Astrocyte (in vitro differentiated cells and primary cell): ENCODE data around the gene LSM10. TPM values are rescaled to one million over a fixed set of nuclear protein-coding genes. Genes with fewer than 3 reads are reported as not detected.

ENCODE experiments used
- DNase-seq: peaks from one replicate; pipeline ENCODE4 v3.0.0-alpha.2; 2010; ENCODE audit warnings: low read depth
- FAIRE-seq: peaks from 2 replicates; lab custom pipeline; 2011; peaks lifted over from hg19 to GRCh38; lab: Jason Lieb, UNC
- H2AFZ ChIP-seq: 2 replicates; pipeline ENCODE4 v1.6.0; 2012; ENCODE audit warnings: low read depth, low read length, inconsistent platforms
- H3K27ac ChIP-seq: 2 replicates; pipeline ENCODE4 v1.5.1; 2011; ENCODE audit warnings: low read depth, low read length, inconsistent platforms
- H3K27me3 ChIP-seq: 2 replicates; pipeline ENCODE4 v1.6.0; 2011; ENCODE audit warnings: low read length, inconsistent platforms; ENCODE audit not compliant: insufficient read depth
- H3K36me3 ChIP-seq: 2 replicates; pipeline ENCODE4 v1.5.1; 2011; ENCODE audit warnings: low read length, inconsistent platforms; ENCODE audit not compliant: insufficient read depth
- H3K4me1 ChIP-seq: 2 replicates; pipeline ENCODE4 v1.5.1; 2011; ENCODE audit warnings: low read length, inconsistent platforms; ENCODE audit not compliant: insufficient read depth
- H3K4me2 ChIP-seq: 2 replicates; pipeline ENCODE4 v1.6.0; 2012; ENCODE audit warnings: low read length, inconsistent platforms
- H3K4me3 ChIP-seq: 2 replicates; pipeline ENCODE4 v1.5.1; 2011; ENCODE audit warnings: low read depth, mild to moderate bottlenecking, low read length, inconsistent platforms; ENCODE audit not compliant: insufficient read depth
- H3K79me2 ChIP-seq: 2 replicates; pipeline ENCODE4 v1.6.0; 2012; ENCODE audit warnings: mild to moderate bottlenecking, low read length, inconsistent platforms; ENCODE audit not compliant: insufficient read depth
- H3K9ac ChIP-seq: 2 replicates; pipeline ENCODE4 v1.6.0; 2012; ENCODE audit warnings: mild to moderate bottlenecking, low read length, inconsistent platforms
- H3K9me3 ChIP-seq: 2 replicates; pipeline ENCODE4 v1.5.1; 2012; ENCODE audit warnings: low read depth, mild to moderate bottlenecking, low read length, inconsistent platforms; ENCODE audit not compliant: insufficient read depth
- H4K20me1 ChIP-seq: 2 replicates; pipeline ENCODE4 v1.6.0; 2012; ENCODE audit warnings: low read length, inconsistent platforms; ENCODE audit not compliant: insufficient read depth
- H3K27ac Mint-ChIP-seq: one replicate; pipeline ENCODE4 v1.8.0; 2021; ENCODE audit warnings: mild to moderate bottlenecking, mixed read lengths; ENCODE audit not compliant: unreplicated experiment
- H3K27me3 Mint-ChIP-seq: one replicate; pipeline ENCODE4 v1.8.0; 2021; ENCODE audit warnings: low read depth, mixed read lengths; ENCODE audit not compliant: unreplicated experiment
- H3K36me3 Mint-ChIP-seq: one replicate; pipeline ENCODE4 v1.8.0; 2021; ENCODE audit warnings: low read depth, mixed read lengths; ENCODE audit not compliant: unreplicated experiment
- H3K4me1 Mint-ChIP-seq: one replicate; pipeline ENCODE4 v1.8.0; 2021; ENCODE audit warnings: low read depth, mixed read lengths; ENCODE audit not compliant: unreplicated experiment
- H3K4me3 Mint-ChIP-seq: one replicate; pipeline ENCODE4 v1.8.0; 2021; ENCODE audit warnings: mild to moderate bottlenecking, moderate library complexity, mixed read lengths; ENCODE audit not compliant: unreplicated experiment
- H3K9me3 Mint-ChIP-seq: one replicate; pipeline ENCODE4 v1.8.0; 2021; ENCODE audit warnings: mild to moderate bottlenecking, mixed read lengths; ENCODE audit not compliant: unreplicated experiment
- EZH2 ChIP-seq: IDR thresholded peaks from 2 replicates; pipeline ENCODE4 v1.6.1; 2012; ENCODE audit warnings: mild to moderate bottlenecking, low read length, inconsistent platforms; ENCODE audit not compliant: insufficient read depth
- total RNA-seq: library from RNA; stranded (reverse); gene quantifications from 2 replicates; pipeline ENCODE4 v1.2.1, GENCODE V29; 2021
- TF ChIP-seq, protein P1 (sequence below): IDR thresholded peaks from 2 replicates; pipeline ENCODE4 v1.5.1; 2011; ENCODE audit warnings: low read depth, mild to moderate bottlenecking, inconsistent platforms, low read length, moderate library complexity; ENCODE audit not compliant: insufficient read depth

The LSM10 gene
- total RNA-seq, 1 donor from 2014 or later = 48.9 TPM

DNA sequence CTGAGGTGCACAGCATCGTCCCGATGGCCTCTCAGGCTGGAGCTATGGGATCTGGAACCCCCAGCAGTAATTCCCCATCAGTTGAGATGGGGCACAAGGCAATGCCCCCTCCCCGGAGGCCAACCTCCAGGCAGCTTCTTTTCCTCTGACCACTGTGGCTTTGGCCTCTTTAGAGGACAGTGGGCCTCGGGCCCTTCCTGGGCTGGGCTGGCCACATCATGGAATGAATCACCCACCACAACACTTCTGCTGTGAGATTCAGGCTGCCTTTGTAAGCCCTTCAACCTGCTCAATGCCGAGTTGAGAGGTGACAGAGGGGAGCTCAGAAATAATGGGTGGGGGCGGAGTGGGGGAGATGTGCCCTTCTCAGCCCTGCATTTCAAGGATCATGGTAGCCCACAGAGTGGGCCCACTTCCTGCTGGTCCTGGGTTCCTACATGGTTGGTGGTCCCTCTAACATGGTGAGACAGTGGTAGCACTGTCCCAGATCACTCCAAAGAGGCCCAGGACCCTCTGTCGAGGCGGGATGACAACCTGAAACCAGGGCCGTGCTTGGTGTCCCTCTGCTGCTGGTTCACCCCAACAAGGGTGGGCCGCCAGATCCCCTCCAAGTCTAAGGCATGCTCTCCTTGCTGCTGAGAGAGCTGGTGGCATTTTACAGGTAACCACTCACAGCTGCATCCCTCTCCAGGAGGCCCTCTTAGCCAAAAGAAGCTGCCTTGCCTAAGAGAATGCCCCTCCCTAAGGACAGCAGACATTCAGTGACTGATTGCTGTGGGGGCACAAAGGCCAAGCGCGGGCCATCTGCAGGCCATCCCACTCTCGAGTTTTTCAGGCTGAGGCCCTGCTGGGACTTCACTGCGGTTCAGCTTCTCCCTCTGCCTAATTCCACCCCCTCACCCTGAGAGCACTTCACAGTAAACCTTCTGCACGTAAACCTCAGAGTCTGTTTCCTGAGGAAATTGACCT, 44.5 kb downstream of the LSM10 start:
- no peaks in the 10 kb centered on the region for H3K27me3 Mint-ChIP-seq
- H3K4me3 Mint-ChIP-seq = no peak overlapping the region
- no peak for FAIRE-seq
- H3K9me3 Mint-ChIP-seq = no peaks in the 10 kb centered on the region
- H3K9ac ChIP-seq = peak overlapping the region; percentile 84
- TF ChIP-seq, protein P1, sequence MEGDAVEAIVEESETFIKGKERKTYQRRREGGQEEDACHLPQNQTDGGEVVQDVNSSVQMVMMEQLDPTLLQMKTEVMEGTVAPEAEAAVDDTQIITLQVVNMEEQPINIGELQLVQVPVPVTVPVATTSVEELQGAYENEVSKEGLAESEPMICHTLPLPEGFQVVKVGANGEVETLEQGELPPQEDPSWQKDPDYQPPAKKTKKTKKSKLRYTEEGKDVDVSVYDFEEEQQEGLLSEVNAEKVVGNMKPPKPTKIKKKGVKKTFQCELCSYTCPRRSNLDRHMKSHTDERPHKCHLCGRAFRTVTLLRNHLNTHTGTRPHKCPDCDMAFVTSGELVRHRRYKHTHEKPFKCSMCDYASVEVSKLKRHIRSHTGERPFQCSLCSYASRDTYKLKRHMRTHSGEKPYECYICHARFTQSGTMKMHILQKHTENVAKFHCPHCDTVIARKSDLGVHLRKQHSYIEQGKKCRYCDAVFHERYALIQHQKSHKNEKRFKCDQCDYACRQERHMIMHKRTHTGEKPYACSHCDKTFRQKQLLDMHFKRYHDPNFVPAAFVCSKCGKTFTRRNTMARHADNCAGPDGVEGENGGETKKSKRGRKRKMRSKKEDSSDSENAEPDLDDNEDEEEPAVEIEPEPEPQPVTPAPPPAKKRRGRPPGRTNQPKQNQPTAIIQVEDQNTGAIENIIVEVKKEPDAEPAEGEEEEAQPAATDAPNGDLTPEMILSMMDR = no peak
- TF ChIP-seq EZH2 = no peak
- peak overlapping the region; percentile 98 for H3K27ac ChIP-seq
- H3K36me3 Mint-ChIP-seq = peaks cover 36% of the 10 kb centered on the region
- H3K4me2 ChIP-seq = peak overlapping the region; percentile 83
- H4K20me1 ChIP-seq = peaks cover under 1% of the 10 kb centered on the region
- no peaks in the 10 kb centered on the region for H3K9me3 ChIP-seq
- no peaks in the 10 kb centered on the region for H3K27me3 ChIP-seq
- H3K79me2 ChIP-seq = peaks cover 10% of the 10 kb centered on the region
- H3K36me3 ChIP-seq = peaks cover 26% of the 10 kb centered on the region
- H3K27ac Mint-ChIP-seq = peak overlapping the region; percentile 100
- H3K4me3 ChIP-seq = peak overlapping the region; percentile 20
- peaks cover 47% of the 10 kb centered on the region for H3K4me1 ChIP-seq
- H2AFZ ChIP-seq = no peak overlapping the region
- peaks cover 54% of the 10 kb centered on the region for H3K4me1 Mint-ChIP-seq
- peak; percentile 78 for DNase-seq

DNA sequence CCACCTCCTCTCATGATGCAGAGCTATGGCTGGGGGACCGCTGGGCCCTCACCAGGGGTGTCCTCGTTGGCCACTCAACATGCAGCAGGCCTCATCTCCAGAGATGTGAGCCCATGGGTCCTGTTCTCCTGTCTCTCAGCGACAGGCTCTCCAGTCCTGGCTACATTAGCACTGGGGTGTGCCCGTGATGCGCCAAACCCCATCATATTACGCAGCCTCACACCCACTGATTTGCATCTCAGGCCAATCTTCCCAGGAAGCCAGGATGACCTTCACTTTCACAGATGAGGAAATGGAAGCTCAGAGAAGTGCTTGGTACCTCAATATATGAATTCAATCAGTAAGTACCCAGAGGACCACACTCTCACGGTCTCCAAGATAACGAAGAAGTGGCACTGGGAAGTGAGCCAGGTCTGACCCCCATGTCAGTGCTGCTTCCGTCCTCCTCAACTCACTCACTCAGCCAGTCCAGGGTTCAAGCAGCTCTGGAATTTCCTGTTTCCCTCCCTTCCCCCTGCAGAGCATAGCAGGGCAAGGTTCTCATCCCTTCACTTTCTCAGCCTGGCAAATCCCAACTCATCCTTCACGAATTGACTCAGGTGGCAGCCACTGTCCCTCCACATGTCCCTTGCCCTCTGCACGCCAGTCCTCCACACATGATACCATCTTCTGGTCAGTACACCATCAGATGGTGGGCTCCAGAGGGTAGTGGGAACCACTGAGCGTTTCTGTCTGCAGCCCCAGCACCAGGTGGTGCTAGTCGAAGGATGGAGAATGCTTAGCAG, 45.4 kb downstream of the LSM10 start:
- H4K20me1 ChIP-seq = no peaks in the 10 kb centered on the region
- H3K27ac ChIP-seq = peak overlapping the region; percentile 98
- DNase-seq (peak; percentile 16), FAIRE-seq (peak; percentile 75)
- H3K36me3 Mint-ChIP-seq = peaks cover 43% of the 10 kb centered on the region
- no peaks in the 10 kb centered on the region for H3K9me3 Mint-ChIP-seq
- H3K9me3 ChIP-seq = no peaks in the 10 kb centered on the region
- no peaks in the 10 kb centered on the region for H3K27me3 Mint-ChIP-seq
- H3K4me3 Mint-ChIP-seq = peak overlapping the region; percentile 62
- H2AFZ ChIP-seq = no peak overlapping the region
- H3K4me3 ChIP-seq = peak overlapping the region; percentile 20
- peaks cover 29% of the 10 kb centered on the region for H3K36me3 ChIP-seq
- peak overlapping the region; percentile 100 for H3K27ac Mint-ChIP-seq
- peak overlapping the region; percentile 83 for H3K4me2 ChIP-seq
- TF ChIP-seq, protein P1 = no peak
- no peak for TF ChIP-seq EZH2
- peak overlapping the region; percentile 84 for H3K9ac ChIP-seq
- no peaks in the 10 kb centered on the region for H3K27me3 ChIP-seq
- H3K4me1 ChIP-seq = peaks cover 47% of the 10 kb centered on the region
- peaks cover 7% of the 10 kb centered on the region for H3K79me2 ChIP-seq
- H3K4me1 Mint-ChIP-seq = peaks cover 56% of the 10 kb centered on the region
